ENCODE measurements around the gene PPP2R2B.
"Not testable (repeated sequence)": the region's sequence is repeated elsewhere in the genome, so short reads cannot be mapped to it uniquely, and the experiment has no call there.

The PPP2R2B gene

GRCh38 chr5:146731909-146732659 is 146.5 kb downstream of the PPP2R2B start:
- no peak for DNase-seq

GRCh38 chr5:146728746-146729145 is 149.8 kb downstream of the PPP2R2B start:
- DNase-seq: not testable (repeated sequence)

- no peak for DNase-seq
Measured at GRCh38 chr5:146726891-146727290, 151.7 kb downstream of the PPP2R2B start.

DNA sequence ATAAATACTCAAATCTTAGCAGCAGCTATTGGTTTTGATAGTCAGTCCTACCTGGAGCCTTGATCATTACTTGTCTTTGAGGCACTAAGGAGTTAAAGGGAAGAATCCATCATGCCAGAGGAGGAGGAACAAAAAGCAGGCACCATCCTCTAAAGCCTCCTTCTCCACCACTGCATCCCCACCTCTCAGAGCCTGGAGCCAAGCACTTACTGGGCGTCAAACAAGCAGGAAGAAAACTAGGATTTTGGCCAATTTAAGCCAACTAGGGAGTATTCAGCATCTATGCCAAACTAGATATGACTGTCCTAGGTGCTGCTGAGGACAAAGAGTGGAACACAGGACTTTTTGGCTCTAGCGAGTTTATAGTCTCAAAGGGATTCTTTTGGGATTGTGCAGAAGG is 152.5 kb downstream of the PPP2R2B start:
- DNase-seq: no peak

- DNase-seq: no peak
Measured at GRCh38 chr5:146725025-146725424, 153.5 kb downstream of the PPP2R2B start.

DNA sequence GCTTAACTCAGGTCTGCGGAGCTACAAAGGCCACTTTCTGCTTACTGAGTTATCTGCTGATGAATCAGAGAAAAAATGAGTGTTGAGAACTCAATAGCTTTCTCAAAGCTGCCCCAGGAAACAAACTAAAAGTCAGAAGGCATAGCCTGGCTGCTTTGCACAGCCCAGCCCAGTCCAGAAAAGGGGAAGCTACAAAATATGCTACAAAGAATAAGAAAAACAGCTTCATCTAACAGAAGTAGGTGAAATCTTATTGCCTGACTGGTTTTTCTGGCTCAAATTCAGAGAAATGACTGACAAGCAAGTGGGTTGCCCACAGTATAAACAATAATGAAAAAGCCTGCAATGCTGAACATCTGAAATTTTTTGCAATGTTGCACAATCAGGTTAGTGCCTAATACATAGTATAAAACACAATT is 156.2 kb downstream of the PPP2R2B start:
- no peak for DNase-seq

DNA sequence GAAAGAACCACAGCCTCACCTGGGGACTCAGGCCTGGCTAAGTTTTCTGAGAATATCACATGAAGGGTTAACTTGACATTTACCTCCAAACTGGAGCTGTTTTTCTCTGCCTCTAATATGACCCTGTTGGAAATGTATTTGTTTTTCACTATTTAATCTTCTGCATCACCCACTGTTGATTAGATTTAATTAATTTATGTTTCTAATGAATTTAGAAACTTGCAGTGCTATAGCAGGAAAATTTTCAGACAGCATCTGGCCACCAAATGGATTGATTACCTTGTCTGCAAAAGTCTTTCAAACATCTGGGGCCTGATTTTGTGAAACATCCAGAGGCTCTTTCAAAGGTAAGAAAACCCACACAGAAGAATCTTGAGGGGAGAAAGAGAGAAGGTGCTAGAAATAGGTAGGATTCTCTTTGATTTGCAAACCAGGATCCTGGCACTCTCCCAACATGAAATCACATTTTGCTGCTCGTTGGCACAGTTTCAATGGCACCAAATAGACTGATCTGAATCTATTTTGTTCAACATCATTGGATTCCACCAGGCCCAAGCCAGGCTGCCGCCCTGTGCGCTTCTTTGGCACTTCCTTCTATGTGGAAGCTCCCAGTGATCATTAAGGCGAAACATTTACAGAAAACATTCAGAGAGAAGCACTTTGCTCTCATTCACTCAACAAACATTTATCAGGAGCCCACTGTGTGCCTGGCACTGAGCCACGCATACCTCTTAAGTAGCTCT is 157.3 kb downstream of the PPP2R2B start:
- DNase-seq: no peak

DNA sequence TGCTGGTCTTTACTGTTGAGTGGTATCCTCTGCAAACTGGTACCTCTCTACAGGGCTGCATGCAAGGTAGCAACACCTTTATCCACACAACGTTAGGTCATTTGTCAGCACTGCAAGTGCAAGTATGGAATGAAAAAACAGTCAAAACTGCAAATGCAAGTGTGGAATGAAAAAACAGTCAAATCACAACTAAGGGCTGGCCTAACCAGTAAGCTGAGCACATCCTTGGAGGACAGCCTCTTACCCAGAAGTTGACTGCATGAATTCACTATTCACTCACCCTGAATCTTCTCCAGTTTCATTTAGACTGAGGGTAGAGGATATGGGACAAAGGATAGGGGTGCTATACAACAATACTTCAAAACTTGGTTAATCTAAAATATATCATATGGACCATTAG is 158.4 kb downstream of the PPP2R2B start:
- no peak for DNase-seq

- no peak for DNase-seq
Measured at GRCh38 chr5:146719179-146719578, 159.4 kb downstream of the PPP2R2B start.

DNA sequence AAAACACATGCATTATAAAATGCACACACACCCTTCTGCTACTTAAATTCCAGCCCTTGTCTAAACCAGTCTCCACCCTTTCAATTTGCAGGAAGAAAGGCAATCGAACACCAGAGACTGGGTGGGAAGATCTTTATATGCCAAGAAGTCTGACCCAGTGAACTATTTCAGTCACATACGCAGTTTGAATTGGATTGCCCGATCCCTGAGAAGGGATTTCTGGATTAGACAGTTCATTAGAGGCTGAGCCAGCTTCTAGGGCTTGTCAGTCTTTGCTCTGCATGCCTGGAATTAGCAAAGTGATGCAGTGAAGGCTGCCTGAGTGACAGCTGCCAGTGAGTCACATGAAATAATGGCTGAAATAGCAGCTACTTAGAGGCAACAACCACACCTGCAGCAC is 159.9 kb downstream of the PPP2R2B start:
- no peak for DNase-seq

DNA sequence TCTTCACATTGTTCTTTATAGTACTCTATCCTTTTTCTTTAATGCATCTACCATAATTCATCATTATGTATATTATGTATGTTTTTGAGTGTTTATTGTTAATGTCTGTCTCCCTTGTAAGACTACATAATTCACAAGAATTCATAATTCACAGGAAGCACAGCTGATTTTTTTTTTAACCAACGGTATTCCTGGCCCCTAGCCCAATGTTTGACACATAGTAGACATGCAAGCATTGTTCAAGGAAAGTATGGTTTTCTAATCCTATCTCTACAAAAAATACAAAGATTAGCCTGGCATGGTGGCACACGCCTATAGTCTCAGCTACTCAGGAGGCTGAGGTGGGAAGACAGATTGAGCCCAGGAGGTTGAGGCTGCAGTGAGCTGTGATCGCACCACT is 160.6 kb downstream of the PPP2R2B start:
- no peak for DNase-seq

GRCh38 chr5:146716636-146717035 is 161.9 kb downstream of the PPP2R2B start:
- no peak for DNase-seq

DNA sequence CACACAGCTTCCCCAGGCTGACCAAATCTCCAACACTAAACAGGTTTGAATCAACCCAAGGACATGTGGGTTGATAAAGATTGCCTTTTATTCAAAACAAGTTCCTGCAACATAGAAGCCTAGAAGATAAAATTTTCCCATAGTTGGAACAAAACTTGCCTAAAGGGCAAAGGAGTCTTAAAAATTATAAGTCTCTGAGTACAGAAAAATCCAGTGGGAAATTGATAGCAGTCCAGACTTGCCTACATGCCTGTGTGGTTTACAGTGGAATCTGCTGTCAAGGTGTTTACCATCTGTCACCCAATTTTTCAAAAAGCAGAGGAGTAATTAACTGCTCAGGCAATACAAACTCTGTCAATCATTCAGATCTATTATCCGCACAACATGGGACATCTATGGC is 168.2 kb downstream of the PPP2R2B start:
- DNase-seq: no peak

DNA sequence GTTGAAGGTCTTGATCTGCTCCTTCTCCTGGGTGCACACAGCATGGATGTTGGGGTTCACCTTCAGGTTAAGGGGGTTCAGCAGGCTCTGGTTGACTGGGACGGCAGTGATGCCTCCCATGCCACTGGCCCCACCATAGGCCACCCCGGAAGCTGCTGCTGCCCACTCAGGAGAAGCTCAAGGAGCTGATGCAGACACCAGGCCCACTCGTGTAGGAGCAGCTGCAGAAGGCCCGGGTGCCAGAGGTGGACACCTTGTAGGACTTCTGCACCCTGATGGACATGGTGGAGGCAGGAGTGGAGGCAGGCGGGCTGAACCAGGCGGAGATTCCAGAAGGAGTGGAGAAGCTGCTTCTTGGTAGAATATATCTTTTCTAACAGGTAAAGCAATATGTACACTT is 171.2 kb downstream of the PPP2R2B start:
- DNase-seq: no peak

DNA sequence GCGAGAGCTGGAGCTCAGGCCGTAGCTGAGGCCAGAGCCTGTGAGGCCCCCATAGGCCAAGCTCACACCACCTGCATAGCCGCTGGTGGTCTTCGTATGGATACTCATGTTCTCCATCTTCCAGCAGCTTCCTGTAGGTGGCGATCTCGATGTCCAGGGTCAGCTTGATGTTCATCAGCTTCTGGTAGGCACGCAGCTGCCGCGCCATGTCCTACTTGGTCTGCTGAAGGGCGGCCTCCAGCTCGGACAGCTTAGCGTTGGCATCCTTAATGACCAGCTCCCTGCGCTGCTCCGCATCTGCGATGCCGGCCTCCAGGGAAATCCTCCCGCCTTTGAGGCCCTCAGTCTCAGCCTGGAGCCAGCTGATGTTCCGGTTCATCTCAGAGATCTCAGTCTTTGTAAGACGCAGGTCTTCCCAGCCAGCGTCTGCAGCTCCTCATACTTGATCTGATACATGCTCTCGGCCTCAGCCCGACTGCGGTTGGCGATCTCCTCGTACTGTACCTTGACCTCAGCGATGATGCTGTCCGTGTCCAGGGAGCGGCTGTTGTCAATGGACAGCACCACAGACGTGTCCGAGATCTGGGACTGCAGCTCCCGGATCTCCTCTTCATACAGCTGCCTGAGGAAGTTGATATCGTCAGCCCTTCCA is 172.1 kb downstream of the PPP2R2B start:
- DNase-seq: no peak

DNA sequence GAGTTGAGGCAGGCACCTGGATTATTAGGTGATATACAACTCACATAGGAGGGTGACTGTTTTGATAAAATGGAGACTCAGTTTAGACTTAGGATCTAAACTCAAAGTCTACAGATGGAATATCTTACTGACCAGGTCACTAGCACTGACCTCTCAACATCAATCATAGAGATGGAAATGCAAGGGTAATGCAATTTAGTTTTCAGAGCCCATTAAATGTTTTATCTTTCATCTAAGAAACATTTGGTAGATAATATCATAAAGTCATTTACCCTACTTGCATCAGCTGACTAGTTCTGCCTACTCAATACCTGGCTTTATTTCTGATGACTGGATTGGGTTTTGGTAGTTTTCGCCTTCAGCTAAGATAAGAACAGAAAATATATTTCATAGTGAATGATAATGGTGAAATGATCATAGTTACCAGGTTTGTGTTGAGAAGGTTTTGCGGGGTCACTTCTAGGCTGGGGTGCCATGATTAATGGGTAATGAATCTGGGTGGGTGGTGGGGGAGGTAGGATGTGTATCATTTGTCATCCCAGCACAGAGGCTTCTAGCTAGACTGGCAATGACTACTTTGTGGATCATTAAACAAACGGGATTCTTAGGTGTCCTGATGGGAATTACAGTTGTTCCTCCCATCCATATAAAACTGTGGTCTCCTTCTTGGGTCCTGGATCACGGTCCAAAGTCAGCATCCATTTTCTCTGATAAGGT is 173.4 kb downstream of the PPP2R2B start:
- DNase-seq: no peak

DNA sequence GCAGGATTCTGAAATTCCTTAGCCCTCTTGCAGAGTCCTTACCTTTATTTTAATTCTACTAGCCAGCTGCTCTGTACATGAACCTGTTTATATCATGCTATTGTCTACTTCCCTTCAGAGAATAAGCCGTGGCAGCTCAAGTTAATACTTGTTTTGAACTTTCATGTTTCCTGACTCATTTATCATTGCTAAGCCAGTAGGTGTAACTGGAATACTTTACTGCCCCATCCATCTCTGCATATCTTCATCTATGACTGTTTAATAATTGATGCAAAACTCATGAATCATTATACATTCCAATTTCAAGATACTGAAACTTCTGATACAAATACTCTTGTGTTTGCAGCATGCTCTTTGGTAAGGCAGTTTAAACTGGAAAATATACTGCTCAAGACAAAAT is 174.7 kb downstream of the PPP2R2B start:
- no peak for DNase-seq

GRCh38 chr5:146703499-146703898 is 175.1 kb downstream of the PPP2R2B start:
- DNase-seq: no peak

- no peak for DNase-seq
Measured at GRCh38 chr5:146699664-146700418, 178.7 kb downstream of the PPP2R2B start.

- no peak for DNase-seq
Measured at GRCh38 chr5:146699138-146699537, 179.4 kb downstream of the PPP2R2B start.

- DNase-seq: no peak
Measured at GRCh38 chr5:146698651-146699050, 179.9 kb downstream of the PPP2R2B start.

- no peak for DNase-seq
Measured at GRCh38 chr5:146697211-146697610, 181.3 kb downstream of the PPP2R2B start.

GRCh38 chr5:146695646-146696045 is 182.9 kb downstream of the PPP2R2B start:
- DNase-seq: no peak

Measured in OCI-M1 (cell line).